GM18909 (cell line): ENCODE data around the gene GNL3.

Experiments used
- ATAC-seq: cut with Tn5 transposase; IDR thresholded peaks from one replicate; pipeline ENCODE4 v1.9.1; 2021; ENCODE audit warnings: mild to moderate bottlenecking; ENCODE audit not compliant: unreplicated experiment, poor library complexity

Gene GNL3

GRCh38 chr3:52685285-52685708 is 535 bp upstream of the GNL3 start:
- ATAC-seq: peak; percentile 80

- no peak for ATAC-seq
Observed at GRCh38 chr3:52688266-52688665, 2.4 kb downstream of the GNL3 start.

DNA sequence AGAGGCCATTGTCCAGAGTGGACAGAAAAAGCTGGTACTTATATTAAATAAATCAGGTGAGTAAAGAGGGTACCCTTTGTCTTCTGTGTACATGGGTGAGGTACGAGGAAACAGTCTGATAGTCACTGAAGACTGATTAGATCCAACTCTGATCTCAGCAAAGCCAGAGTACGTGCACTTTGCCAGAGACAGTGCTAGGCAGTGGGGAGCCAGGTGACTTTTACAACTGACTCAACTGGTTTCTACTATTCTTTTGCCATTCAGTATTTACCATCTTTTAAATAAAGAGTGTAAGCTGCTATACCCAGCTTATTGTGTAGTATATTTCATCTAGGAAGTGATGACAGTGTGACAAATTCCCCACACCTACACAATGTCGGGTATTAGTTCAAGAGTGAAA is 3.3 kb downstream of the GNL3 start:
- no peak for ATAC-seq

DNA sequence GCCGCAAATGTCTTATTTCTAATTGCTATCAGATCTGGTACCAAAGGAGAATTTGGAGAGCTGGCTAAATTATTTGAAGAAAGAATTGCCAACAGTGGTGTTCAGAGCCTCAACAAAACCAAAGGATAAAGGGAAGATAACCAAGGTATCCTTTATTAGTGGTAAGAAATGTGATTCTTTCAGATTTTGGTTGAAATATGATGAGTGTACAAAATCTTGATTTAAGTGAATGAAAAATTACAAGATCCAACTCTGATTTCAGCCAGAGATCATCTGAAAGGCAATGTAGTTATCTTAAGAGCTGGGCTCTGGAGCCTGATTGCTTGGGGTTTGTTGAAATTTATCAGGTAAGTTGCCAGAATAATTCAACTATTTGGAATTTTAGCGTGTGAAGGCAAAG is 4.7 kb downstream of the GNL3 start:
- no peak for ATAC-seq

DNA sequence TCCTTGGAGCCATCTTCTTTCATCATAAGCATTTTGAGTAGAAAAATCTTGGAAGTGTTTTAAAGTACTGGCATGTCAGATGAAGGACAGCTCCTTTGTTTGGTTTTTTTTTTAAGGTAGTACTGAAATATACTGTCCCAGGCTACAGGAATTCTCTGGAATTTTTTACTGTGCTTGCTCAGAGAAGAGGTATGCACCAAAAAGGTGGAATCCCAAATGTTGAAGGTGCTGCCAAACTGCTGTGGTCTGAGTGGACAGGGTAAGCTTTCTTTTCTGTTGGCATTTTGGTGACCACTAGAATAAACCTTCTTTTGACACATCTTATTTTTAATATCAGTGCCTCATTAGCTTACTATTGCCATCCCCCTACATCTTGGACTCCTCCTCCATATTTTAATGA is 7.2 kb downstream of the GNL3 start:
- no peak for ATAC-seq

DNA sequence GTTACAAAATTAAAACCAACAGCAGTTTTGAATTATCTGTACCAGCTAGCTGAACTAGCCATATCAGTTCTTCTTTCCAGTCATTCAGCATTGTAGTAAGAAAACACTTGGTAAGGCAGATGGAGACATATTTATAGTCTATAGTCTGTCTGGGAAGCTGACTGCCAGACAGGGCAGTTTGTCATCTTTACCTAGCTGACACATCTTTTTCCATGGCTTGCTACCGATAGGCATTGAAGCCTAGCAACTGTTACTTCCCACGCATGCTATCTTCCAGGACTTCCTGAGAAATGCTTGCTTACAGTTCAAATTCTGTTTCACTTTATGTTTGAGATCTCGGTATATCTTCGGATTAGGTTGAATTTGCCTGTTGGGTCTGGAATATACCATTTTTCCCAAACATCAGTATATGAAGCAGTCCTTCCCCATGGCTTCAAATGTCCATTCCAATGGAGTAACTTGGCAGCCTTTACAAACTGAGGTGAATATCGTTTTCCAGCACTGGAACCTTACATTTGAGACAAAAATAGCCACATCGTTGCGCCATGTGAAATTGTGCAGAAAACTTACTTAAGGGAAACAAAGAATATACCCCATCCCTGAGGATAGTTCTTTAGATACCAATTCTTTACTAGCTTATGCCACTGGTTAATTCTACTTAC is 8.8 kb downstream of the GNL3 start:
- no peak for ATAC-seq

DNA sequence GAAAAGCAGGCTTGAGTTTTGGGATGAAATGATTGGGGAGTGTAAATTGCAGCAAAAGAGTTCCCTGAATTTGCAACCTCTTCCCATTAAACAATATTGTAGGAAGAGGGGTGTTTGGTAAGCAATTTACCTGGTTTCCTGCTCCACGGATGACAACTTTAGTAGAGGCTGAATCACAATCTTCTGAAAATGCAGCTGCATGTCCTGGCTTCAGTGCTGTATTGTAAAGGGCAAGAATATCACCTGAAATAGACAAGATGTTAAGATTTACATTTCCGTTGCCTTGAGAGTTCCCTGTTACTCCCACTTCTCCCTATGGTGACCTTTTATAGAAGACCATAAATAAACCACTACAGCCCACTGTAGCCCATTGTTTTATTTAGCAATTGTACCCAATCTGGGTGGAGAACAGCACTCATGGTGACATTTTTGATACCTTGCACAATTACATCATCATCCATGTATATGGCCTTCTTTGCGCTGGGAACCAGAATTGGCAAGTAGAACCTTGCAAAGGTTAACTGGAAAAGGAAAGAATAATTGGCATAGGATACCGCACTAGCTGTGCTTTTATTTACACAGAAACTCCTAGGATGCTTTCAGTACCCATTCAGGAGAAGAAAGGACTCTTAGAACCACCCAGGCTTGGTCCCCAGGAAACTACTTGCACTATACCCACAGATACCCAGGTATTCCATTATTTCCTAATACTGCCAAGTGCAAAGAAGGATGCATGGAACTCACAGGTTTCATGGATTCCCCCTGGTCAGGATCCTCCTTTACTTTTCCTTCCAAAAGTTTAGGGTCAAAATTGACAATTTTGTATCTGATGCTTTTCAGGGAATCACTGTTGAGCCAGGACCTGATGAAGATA is 10.2 kb downstream of the GNL3 start:
- no peak for ATAC-seq

DNA sequence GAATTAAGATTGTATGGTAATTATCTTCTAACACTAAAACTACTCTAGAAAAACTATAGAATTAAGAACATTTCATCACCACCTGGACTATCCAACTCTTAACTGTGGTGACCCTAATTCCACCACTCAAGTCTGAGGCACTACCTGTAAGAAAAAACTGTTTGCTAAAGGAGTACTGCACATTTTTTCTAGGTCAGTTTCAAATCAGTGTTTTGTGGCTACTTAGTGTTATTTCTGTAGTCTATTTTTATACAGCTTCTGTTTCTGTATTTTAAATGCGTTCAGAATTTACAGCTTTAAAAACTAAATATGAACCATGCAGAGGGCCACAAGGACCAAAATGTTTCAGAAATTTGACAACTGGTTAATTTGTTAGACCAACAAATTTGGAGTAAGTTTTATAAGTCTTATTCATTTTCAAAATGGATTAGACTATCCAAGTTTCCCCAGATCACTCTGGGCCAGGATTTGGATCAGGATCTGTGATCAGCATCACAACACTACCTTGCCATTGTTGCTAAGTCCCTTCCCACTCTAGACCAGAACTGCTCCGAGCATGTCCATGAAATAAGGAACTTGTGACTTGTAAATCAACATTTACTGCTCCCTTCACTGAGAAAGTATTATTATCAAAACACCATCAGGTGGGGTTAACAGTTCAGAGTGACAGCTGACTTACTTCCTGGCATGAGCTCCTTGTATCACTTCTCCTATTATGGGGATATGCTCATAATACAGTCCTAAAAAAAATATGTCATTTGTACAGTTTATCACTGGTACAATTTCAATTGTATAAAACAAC is 11.2 kb downstream of the GNL3 start:
- ATAC-seq: no peak

DNA sequence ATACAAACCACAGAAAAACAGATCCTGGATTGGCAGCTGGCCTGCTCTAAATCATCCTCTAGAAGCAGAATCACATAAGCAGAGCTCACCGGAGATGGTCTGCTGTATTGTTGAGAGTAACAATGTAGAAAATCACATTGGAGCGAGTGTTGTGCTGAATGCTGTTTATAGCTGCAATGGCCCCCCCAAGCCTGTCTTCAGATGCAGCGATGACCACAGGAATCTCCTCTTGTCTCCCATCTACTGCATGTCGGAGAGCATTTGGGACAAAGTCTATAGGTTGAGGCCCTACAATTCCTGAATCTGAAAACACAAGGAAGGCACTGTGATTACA is 11.8 kb downstream of the GNL3 start:
- ATAC-seq: no peak

- no peak for ATAC-seq
Observed at GRCh38 chr3:52703341-52703740, 17.5 kb downstream of the GNL3 start.

DNA sequence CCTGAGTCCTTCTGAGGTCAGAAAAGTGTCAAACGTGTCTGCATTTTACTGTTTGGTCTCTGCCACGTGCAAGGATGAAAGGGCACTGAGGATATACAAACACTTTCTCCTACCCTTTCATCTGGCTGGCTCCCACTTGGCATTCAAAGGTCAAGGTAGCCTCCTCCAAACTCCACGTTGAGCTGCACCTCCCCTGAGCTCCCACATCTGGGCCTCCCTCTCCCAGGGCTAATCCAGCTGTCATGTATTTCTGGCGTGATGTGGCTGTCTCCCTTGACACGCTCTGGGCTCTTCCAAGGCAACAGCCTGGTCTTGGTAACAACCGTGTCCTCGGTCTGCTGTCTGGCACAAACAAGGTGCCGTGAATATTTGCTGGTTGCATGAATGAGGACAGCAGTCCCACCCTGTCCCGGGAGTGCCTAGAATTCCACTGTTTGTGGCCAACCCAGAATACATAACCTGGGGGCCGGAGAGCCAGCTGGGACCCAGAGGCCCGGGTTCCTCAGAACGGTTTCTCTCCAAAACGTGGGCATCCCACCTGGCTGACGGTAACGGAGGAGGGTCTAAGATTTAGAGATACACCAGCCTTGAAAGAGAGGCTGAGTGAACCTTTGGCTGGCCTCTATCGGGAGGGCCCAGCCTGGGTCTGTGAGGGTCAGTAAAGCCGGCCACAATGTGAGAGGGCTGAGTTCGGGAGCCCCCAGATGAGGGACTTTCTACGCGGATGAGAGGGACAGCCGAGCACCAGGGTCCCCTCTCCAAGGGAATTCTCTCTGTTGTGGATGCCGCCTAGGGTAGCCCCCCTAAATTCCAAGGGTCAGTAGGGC is 19.0 kb downstream of the GNL3 start:
- peak; percentile 15 for ATAC-seq

DNA sequence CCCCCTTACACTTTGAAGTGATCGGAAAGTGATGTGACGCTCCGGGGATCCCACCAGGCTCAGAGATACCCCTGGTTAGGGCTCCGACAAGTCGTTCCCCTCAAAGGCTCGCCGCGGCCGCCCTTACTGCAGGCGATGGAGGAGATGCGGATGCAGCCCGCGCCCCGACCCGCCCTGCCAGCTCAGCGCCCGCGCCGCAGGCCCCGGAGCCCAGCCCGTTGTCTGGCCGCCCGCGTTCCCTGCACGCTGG is 19.5 kb downstream of the GNL3 start:
- ATAC-seq: no peak

GRCh38 chr3:52705688-52706686 is 20.2 kb downstream of the GNL3 start, which contains the start of the genes GLT8D1 and SPCS1:
TSS of gene GLT8D1 (minus strand) at chr3:52705791. CDS start at chr3:52700460, 5,331 bp downstream.
TSS of gene SPCS1 (plus strand) at chr3:52706106. CDS start at chr3:52706247, 141 bp downstream.
- ATAC-seq: peak; percentile 82

GRCh38 chr3:52707585-52707984 is 21.8 kb downstream of the GNL3 start:
- ATAC-seq: no peak

GRCh38 chr3:52710512-52710911 is 24.7 kb downstream of the GNL3 start:
- ATAC-seq: no peak

DNA sequence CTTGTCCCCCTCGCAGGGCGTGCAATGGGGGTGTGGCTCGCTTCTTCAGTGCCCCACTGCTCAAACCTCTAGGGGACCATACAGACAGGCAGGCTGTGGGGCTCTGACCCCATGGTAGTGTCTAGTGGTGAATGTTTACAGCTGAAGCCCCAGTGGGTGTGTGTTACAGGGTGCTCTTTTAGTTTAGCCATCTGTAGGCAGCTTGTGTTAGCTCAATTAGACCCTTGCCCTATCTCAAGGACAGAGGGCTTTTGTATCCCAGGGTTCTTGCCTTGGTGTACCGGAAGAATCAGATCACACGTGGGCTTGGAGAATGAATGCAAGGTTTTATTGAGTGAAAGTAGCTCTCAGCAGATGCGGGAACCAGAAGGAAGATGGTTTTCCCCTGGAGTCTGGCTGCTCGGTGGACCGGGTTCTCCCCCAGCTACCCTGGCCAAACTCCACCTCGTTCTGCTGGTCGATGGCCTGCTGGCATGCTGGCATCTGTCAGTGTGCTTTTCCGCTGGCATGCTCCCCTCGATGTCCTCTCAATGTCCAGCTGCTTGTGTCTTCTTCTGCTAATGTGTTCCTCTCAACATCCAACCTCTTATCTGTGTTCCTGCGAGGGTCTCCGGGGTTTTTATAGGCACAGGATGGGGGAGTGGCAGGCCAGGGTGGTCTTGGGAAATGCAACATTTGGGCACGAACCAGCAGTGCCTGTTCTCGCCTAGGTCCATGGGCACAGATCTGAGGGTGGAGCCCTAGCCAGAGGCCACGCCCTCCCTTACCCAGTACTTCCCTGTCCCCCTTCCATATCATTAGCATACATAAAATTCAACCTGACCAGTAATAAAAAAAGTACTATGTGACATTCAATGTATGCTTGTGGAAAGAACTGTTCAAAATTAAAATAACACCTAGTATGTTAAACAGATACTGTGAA is 26.7 kb downstream of the GNL3 start:
- ATAC-seq: no peak

GRCh38 chr3:52714335-52715302 is 28.8 kb downstream of the GNL3 start:
- ATAC-seq: no peak
